GM12878 (cell line): Measurements from ENCODE around the gene MYDGF. TPM values are rescaled to one million over a fixed set of nuclear protein-coding genes. Genes with fewer than 3 reads are reported as not detected.

Source experiments
- ATAC-seq: fragments of 200-7000 bp; cut with Tn5 transposase; 3 replicates; pipeline ENCODE4 v1.9.1; 2020; ENCODE audit warnings: mild to moderate bottlenecking, moderate library complexity
- BruUV-seq: library from RNA; stranded (reverse); fragments of 400-500 nt; replicated peaks from 2 replicates; lab custom pipeline; 2021; lab: Mats Ljungman, UMichigan
- CTCF ChIA-PET: fragments of 300-600 bp; sonication (Branson Sonifier 250); formaldehyde crosslinking; extraction: SDS; loops from one replicate; lab custom pipeline; 2021; ENCODE audit warnings: inconsistent platforms; lab: Yijun Ruan, JAX
- POLR2A ChIA-PET: fragments of 350-600 bp; formaldehyde crosslinking; extraction: SDS; loops from one replicate; lab custom pipeline; 2021; ENCODE audit warnings: inconsistent platforms; lab: Charles Lee
- RAD21 ChIA-PET: fragments of 300-600 bp; sonication (Branson Sonifier 250); formaldehyde crosslinking; loops from one replicate; lab custom pipeline; 2023; ENCODE audit warnings: antibody characterized with exemption; ENCODE audit not compliant: unreplicated experiment; lab: Charles Lee
- SMC1A ChIA-PET: fragments of 300-600 bp; sonication (Branson Sonifier 250); formaldehyde crosslinking; loops from one replicate; lab custom pipeline; 2023; ENCODE audit not compliant: unreplicated experiment, uncharacterized antibody; lab: Charles Lee
- DNase-seq: peaks from one replicate; pipeline ENCODE4 v3.0.0-alpha.2; 2011; ENCODE audit warnings: low read depth, low spot score
- FAIRE-seq: peaks from 3 replicates; lab custom pipeline; 2011; peaks lifted over from hg19 to GRCh38; lab: Jason Lieb, UNC
- H2AFZ ChIP-seq: 2 replicates; pipeline ENCODE4 v1.6.0; 2011; ENCODE audit warnings: low read depth, low read length, control low read depth; ENCODE audit not compliant: control insufficient read depth
- H3K27ac ChIP-seq: 2 replicates; pipeline ENCODE4 v1.5.1; 2011; ENCODE audit warnings: control low read depth; ENCODE audit not compliant: control insufficient read depth, insufficient read depth
- H3K27me3 ChIP-seq, 2 experiments: replicated peaks in 1 of 2; 2 replicates each; pipeline versions ENCODE4 v1.6.0 to v1.6.1; 2011; ENCODE audit warnings: low read length in 1 of 2; ENCODE audit not compliant: control insufficient read depth in 2 of 2, insufficient read depth in 2 of 2
- H3K36me3 ChIP-seq, 2 experiments: 2 replicates each; pipeline ENCODE4 v1.5.1; 2011; ENCODE audit warnings: low read length in 1 of 2; ENCODE audit not compliant: control insufficient read depth in 2 of 2, insufficient read depth in 2 of 2
- H3K4me1 ChIP-seq: 2 replicates; pipeline ENCODE4 v1.6.1; 2011; ENCODE audit warnings: mild to moderate bottlenecking, low read length, moderate library complexity, mixed read lengths; ENCODE audit not compliant: control insufficient read depth, insufficient read depth
- H3K4me2 ChIP-seq: 2 replicates; pipeline ENCODE4 v1.6.0; 2011; ENCODE audit warnings: control low read depth; ENCODE audit not compliant: control insufficient read depth, insufficient read depth
- H3K4me3 ChIP-seq: fragments of 200-600 bp; sonication (generic); 2 replicates; pipeline ENCODE4 v1.5.1; 2016
- H3K79me2 ChIP-seq: 2 replicates; pipeline ENCODE4 v1.6.0; 2011; ENCODE audit warnings: low read length; ENCODE audit not compliant: control insufficient read depth, insufficient read depth
- H3K9ac ChIP-seq: 2 replicates; pipeline ENCODE4 v1.8.0; 2011; ENCODE audit warnings: low read length, control low read depth, mixed read lengths; ENCODE audit not compliant: control insufficient read depth, insufficient read depth
- H3K9me3 ChIP-seq: replicated peaks from 3 replicates; pipeline ENCODE4 v1.5.1; 2011; ENCODE audit warnings: mild to moderate bottlenecking, low read length; ENCODE audit not compliant: control insufficient read depth, insufficient read depth
- H4K20me1 ChIP-seq: 2 replicates; pipeline ENCODE4 v1.6.0; 2011; ENCODE audit not compliant: control insufficient read depth, insufficient read depth
- ATF2 ChIP-seq: IDR thresholded peaks from 2 replicates; pipeline ENCODE4 v1.6.1; 2012; ENCODE audit warnings: low read length, inconsistent platforms
- CHD4 ChIP-seq: fragments of 200-600 bp; sonication (generic); IDR thresholded peaks from 2 replicates; pipeline ENCODE4 v1.6.1; 2016; ENCODE audit warnings: mild to moderate bottlenecking
- EP300 ChIP-seq, 2 experiments: fragments of 150-350 bp in 1 of 2; IDR thresholded peaks; 2 replicates each; pipeline ENCODE4 v1.6.1; 2011 to 2012; ENCODE audit warnings: low read depth in 2 of 2, low read length in 2 of 2, borderline replicate concordance in 1 of 2, improper control_type of control experiment in 1 of 2, inconsistent platforms in 1 of 2; ENCODE audit not compliant: control insufficient read depth in 1 of 2
- FOS ChIP-seq: IDR thresholded peaks from 3 replicates; pipeline ENCODE4 v1.6.1; 2011; ENCODE audit warnings: borderline replicate concordance; ENCODE audit not compliant: insufficient read length; ENCODE audit errors: extremely low read depth
- IKZF1 ChIP-seq: fragments of 450-650 bp; conservative IDR thresholded peaks from 2 replicates; pipeline ENCODE4 v1.6.1; 2017; ENCODE audit warnings: antibody characterized with exemption, mild to moderate bottlenecking
- LARP7 ChIP-seq: fragments of 450-650 bp; IDR thresholded peaks from 2 replicates; pipeline ENCODE4 v1.6.1; 2017; ENCODE audit warnings: mild to moderate bottlenecking
- NFIC ChIP-seq: IDR thresholded peaks from 2 replicates; pipeline ENCODE4 v1.6.1; 2012; ENCODE audit warnings: low read depth, mild to moderate bottlenecking, inconsistent platforms, low read length, moderate library complexity
- PAX5 ChIP-seq: IDR thresholded peaks from 2 replicates; pipeline ENCODE4 v1.6.1; 2011; ENCODE audit warnings: low read depth, low read length, borderline replicate concordance
- USF1 ChIP-seq: IDR thresholded peaks from 2 replicates; pipeline ENCODE4 v1.6.1; 2011; ENCODE audit warnings: borderline replicate concordance, low read depth, mild to moderate bottlenecking, moderate library complexity, mixed read lengths, low read length; ENCODE audit not compliant: insufficient read depth; ENCODE audit errors: extremely low read length
- ZNF687 ChIP-seq: fragments of 450-650 bp; IDR thresholded peaks from 2 replicates; pipeline ENCODE4 v1.6.1; 2017; ENCODE audit warnings: mild to moderate bottlenecking, moderate library complexity
- WGBS: methylation state at CpG from one replicate; pipeline ENCODE4 v1.1.6; 2016; ENCODE audit warnings: low lambda C conversion rate; ENCODE audit not compliant: insufficient replicate concordance, insufficient coverage; ENCODE audit errors: missing lambda C conversion rate; 5-methylcytosine and 5-hydroxymethylcytosine counted together
- in situ Hi-C: fragments of 300-500 bp; cut with MboI; formaldehyde crosslinking; loops from 9 replicates; pipeline ENCODE4 v1.14.3; 2018; ENCODE audit warnings: mixed read lengths
- intact Hi-C: fragments of 100-400 bp; cut with micrococcal nuclease; formaldehyde crosslinking; loops from one replicate; pipeline ENCODE4 v1.14.2; 2022; ENCODE audit not compliant: unreplicated experiment
- polyA plus RNA-seq, 11 experiments: library from polyadenylated mRNA; depleted of rRNA in 4 of 11; unstranded in 6 of 11; stranded (reverse) in 5 of 11; fragments of >200 nt; fragmentation: Nextera tagmentation in 4 of 11; fragmentation: Illumina TruSeq in 1 of 11; extraction: Ambion mirVana in 4 of 11; extraction: Trizol in 1 of 11; gene quantifications; 1 replicate in 1 of 11; 2 replicates in 10 of 11; pipeline versions ENCODE4 v1.2.1 to v1.2.3, GENCODE V29; 2011 to 2016; ENCODE audit warnings: inconsistent platforms in 2 of 11, missing spikeins in 2 of 11, low read depth in 1 of 11
- total RNA-seq, 4 experiments: library from RNA; depleted of rRNA in 3 of 4; stranded (reverse); fragments of >200 nt in 3 of 4; fragmentation: Illumina TruSeq in 1 of 4; extraction: Trizol in 1 of 4; gene quantifications; 2 replicates each; pipeline versions ENCODE4 v1.2.1 to v1.2.3, GENCODE V29; 2013 to 2021

Gene MYDGF
- total and polyA plus RNA-seq, 10 of the 15 experiments (the other 5 are each of a cell fraction or from before 2014, with no cell fraction given) = 2.3 to 196 (median 57.5) TPM

- no peak for TF ChIP-seq ATF2
Observed at GRCh38 chr19:4717966-4718701, 48.0 kb upstream of the MYDGF start (continued).

GRCh38 chr19:4717191-4717965 is 47.2 kb upstream of the MYDGF start:
- TF ChIP-seq USF1 = no peak
- TF ChIP-seq PAX5 = no peak
- TF ChIP-seq EP300 (IDR thresholded peaks at IDR 0.05; ENCODE audit: borderline replicate concordance in 1 of 2, control insufficient read depth in 1 of 2, low read depth in 2 of 2, low read length in 2 of 2) = no peak
- TF ChIP-seq ZNF687 = no peak
- no peak for TF ChIP-seq CHD4
- TF ChIP-seq LARP7 = no peak
- no peak for TF ChIP-seq FOS
- no peak for TF ChIP-seq NFIC
- no peak for TF ChIP-seq IKZF1
- FAIRE-seq = no peak
- ChIA-PET POLR2A (no interaction called here), SMC1A (no interaction called here), RAD21 (no interaction called here), CTCF (no interaction called here)
- peaks cover 16% of the 10 kb centered on the region for H3K4me1 ChIP-seq
- no TSS peak for BruUV-seq
- no peak for ATAC-seq
- intact Hi-C loops = no loop called here
- H3K79me2 ChIP-seq = peaks cover 29% of the 10 kb centered on the region
- H3K36me3 ChIP-seq = peaks cover 25 to 44% of the 10 kb centered on the region in 2 experiments
- no peak overlapping the region for H3K4me3 ChIP-seq
- H3K27me3 ChIP-seq = no peaks in the 10 kb centered on the region
- no peaks in the 10 kb centered on the region; the same call in 1 of the 2 replicates for H4K20me1 ChIP-seq
- in situ Hi-C loops = no loop called here
- no peak overlapping the region for H3K27ac ChIP-seq
- no peak overlapping the region for H3K4me2 ChIP-seq
- no peaks in the 10 kb centered on the region for H3K9me3 ChIP-seq
- WGBS = 94% methylated on average over 23 of the region's 23 CpGs
- no peak for DNase-seq
- no peak overlapping the region for H2AFZ ChIP-seq
- no peak overlapping the region for H3K9ac ChIP-seq
